Ovary (tissue), 3 donors: ENCODE data around the gene AP3S2.

ENCODE experiments used
- EP300 ChIP-seq: sonication (generic); formaldehyde crosslinking; IDR thresholded peaks from one replicate; pipeline ENCODE4 v1.6.1; 2017; ENCODE audit warnings: antibody characterized with exemption
- POLR2A ChIP-seq: fragments of 450-650 bp; IDR thresholded peaks from one replicate; pipeline ENCODE4 v1.6.1; 2017; ENCODE audit warnings: antibody characterized with exemption, mild to moderate bottlenecking, moderate library complexity
- TF ChIP-seq, protein P1 (sequence below), 3 donors: fragments of 450-650 bp in 2 of 3; fragments of 200-600 bp in 1 of 3; IDR thresholded peaks; one replicate each; pipeline versions ENCODE4 v1.5.1 to v1.8.0; 2016 to 2022; ENCODE audit warnings: antibody characterized with exemption in 3 of 3, mild to moderate bottlenecking in 1 of 3
- donor health status: DM: no; HTN: no; CAD: no.

DNA sequence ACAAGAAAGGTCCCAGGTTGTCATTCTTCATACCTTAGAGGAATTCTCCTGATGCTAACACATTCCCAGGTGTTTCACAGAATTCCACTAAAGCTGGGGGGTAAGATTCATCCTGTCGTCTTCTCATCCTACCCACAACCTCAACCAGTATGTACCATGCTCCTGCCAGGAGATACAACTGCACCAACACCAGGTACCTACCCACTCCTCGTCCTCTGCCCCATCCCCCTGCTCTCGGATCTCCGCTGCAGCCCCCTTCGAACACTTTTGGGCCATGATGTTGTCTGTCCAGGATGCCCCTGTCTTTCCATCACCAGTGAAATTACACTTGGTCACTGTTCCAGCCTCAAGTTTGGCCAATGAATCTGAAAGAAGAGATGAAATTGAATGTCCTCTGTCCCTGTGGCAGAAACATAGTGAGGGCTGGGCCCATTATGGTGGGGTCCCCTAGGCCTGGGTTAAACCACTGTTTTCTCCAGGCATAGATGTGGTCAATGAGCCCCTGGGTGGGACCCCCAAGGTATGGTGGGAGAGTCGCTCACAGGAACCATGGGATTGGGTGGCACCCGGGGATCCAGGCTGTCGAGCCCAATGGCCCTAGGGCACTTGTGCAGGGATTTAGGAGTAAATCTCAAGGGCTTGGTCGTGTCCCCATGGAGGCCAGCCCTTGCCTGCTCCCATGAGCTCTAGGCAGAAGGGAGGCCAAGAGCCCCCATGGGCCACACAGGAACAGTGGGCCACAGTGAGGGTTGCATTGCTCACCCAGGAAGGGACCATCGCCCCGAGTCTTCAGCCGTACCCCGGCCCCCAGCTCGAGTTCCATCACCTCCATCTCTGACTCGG is 9.4 kb upstream of the AP3S2 start:
- TF ChIP-seq, protein P1, sequence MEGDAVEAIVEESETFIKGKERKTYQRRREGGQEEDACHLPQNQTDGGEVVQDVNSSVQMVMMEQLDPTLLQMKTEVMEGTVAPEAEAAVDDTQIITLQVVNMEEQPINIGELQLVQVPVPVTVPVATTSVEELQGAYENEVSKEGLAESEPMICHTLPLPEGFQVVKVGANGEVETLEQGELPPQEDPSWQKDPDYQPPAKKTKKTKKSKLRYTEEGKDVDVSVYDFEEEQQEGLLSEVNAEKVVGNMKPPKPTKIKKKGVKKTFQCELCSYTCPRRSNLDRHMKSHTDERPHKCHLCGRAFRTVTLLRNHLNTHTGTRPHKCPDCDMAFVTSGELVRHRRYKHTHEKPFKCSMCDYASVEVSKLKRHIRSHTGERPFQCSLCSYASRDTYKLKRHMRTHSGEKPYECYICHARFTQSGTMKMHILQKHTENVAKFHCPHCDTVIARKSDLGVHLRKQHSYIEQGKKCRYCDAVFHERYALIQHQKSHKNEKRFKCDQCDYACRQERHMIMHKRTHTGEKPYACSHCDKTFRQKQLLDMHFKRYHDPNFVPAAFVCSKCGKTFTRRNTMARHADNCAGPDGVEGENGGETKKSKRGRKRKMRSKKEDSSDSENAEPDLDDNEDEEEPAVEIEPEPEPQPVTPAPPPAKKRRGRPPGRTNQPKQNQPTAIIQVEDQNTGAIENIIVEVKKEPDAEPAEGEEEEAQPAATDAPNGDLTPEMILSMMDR (IDR thresholded peaks at IDR 0.05) = no peak
- no peak for TF ChIP-seq POLR2A
- no peak for TF ChIP-seq EP300
